Measurements from ENCODE around the gene BTBD9. TPM values are rescaled to one million over a fixed set of nuclear protein-coding genes. Genes with fewer than 3 reads are reported as not detected.

BTBD9 gene
- total RNA-seq, 1 experiment from 2014 or later = 6.5 TPM

- peak; percentile 35 for DNase-seq (ENCODE audit: low read depth)
Measured at GRCh38 chr6:38248500-38249234, 391.1 kb downstream of the BTBD9 start.

GRCh38 chr6:38245295-38245694 lies 394.4 kb downstream of the BTBD9 start:
- DNase-seq (ENCODE audit: low read depth) = no peak

GRCh38 chr6:38244869-38245268 lies 394.9 kb downstream of the BTBD9 start:
- DNase-seq (ENCODE audit: low read depth) = no peak

GRCh38 chr6:38241200-38241871 lies 398.4 kb downstream of the BTBD9 start:
- DNase-seq (ENCODE audit: low read depth) = no peak

GRCh38 chr6:38239719-38240451 lies 399.8 kb downstream of the BTBD9 start:
- DNase-seq (ENCODE audit: low read depth) = peak; percentile 57

GRCh38 chr6:38236631-38237030 lies 403.1 kb downstream of the BTBD9 start:
- no peak for DNase-seq (ENCODE audit: low read depth)

- DNase-seq (ENCODE audit: low read depth) = no peak
Measured at GRCh38 chr6:38234934-38235682, 404.6 kb downstream of the BTBD9 start.

- no peak for DNase-seq (ENCODE audit: low read depth)
Measured at GRCh38 chr6:38234141-38234540, 405.6 kb downstream of the BTBD9 start.

GRCh38 chr6:38233161-38233791 lies 406.5 kb downstream of the BTBD9 start:
- DNase-seq (ENCODE audit: low read depth) = peak; percentile 58

GRCh38 chr6:38225766-38226165 lies 414.0 kb downstream of the BTBD9 start:
- DNase-seq (ENCODE audit: low read depth) = no peak

GRCh38 chr6:38221251-38221650 lies 418.5 kb downstream of the BTBD9 start:
- DNase-seq (ENCODE audit: low read depth) = no peak

GRCh38 chr6:38220069-38220723 lies 419.5 kb downstream of the BTBD9 start:
- DNase-seq (ENCODE audit: low read depth) = no peak

GRCh38 chr6:38218235-38218634 lies 421.5 kb downstream of the BTBD9 start:
- no peak for DNase-seq (ENCODE audit: low read depth)

GRCh38 chr6:38216451-38216850 lies 423.3 kb downstream of the BTBD9 start:
- peak; percentile 41 for DNase-seq (ENCODE audit: low read depth)

GRCh38 chr6:38215651-38216311 lies 423.9 kb downstream of the BTBD9 start:
- peak; percentile 80 for DNase-seq (ENCODE audit: low read depth)

- no peak for DNase-seq (ENCODE audit: low read depth)
Measured at GRCh38 chr6:38215225-38215624, 424.5 kb downstream of the BTBD9 start.

GRCh38 chr6:38214159-38214558 lies 425.6 kb downstream of the BTBD9 start:
- DNase-seq (ENCODE audit: low read depth) = no peak

GRCh38 chr6:38213251-38213658 lies 426.5 kb downstream of the BTBD9 start:
- DNase-seq (ENCODE audit: low read depth) = no peak

- no peak for DNase-seq (ENCODE audit: low read depth)
Measured at GRCh38 chr6:38212579-38212978, 427.1 kb downstream of the BTBD9 start.

GRCh38 chr6:38212116-38212515 lies 427.6 kb downstream of the BTBD9 start:
- DNase-seq (ENCODE audit: low read depth) = no peak

Data from LHCN-M2 (cell line).